Measurements from ENCODE around the gene DRG2.

DRG2 gene

DNA sequence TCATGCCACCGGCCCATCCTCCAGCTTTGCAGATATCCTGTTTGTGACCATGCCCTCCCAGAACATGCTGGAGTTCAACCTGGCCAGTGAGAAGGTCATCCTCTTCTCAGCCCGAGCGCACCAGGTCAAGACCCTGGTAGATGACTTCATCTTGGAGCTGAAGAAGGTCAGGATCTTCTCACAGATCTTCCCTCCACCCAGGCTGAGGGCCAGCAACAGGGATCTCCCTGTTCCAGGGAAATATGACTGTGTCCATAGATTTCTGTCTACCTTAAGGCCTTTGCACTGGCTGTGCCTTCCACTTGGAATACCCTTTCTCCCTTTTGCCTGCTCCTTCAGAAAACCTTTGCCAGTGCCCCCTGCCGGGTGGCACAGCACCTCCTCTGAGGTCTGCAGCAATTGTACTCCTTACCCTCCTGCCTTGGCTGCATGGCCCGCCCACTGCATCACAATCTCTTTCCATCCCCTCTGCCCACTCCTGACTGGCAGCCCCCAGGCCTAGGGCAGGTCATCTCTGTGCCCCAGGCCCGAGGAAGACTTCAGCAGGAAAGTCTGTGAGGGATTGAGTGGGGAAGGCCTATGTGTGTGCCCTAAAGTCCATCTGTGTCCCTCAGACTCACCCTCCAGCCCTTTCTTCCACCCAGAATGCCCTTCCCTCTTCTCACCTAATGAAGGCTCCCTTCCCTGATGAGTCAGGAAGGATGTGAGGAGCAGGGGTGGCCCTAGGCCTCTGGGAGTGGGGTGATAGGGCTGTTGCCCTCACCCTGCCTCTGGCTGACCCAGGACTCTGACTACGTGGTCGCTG is 68.6 kb downstream of the DRG2 start:
- no peak overlapping the region for H3K14ac ChIP-seq (ENCODE audit: low read length)
- H4K91ac ChIP-seq (ENCODE audit: low read depth, low read length, poor library complexity) = peak overlapping the region; percentile 54
- WGBS, 2 donors (ENCODE audit: extremely low coverage in 2 of 2, insufficient read length in 2 of 2, insufficient replicate concordance in 1 of 2) = no CpG with 5 or more reads among the region's 8 CpGs
- DNase-seq (ENCODE audit: low spot score) = no peak
- H3K4me3 ChIP-seq (ENCODE audit: low read length in 2 of 2) = no peak overlapping the region
- H3K23ac ChIP-seq (ENCODE audit: low read depth, low read length, poor library complexity) = no peak overlapping the region
- H3K4ac ChIP-seq (ENCODE audit: low read length) = no peak overlapping the region
- H3K9me3 ChIP-seq (replicated peaks in 1 of 2; ENCODE audit: control insufficient read depth in 2 of 2, insufficient read depth in 1 of 2, low read depth in 1 of 2, low read length in 2 of 2) = no peaks in the 10 kb centered on the region
- H3K4me1 ChIP-seq (ENCODE audit: control insufficient read depth in 2 of 2, insufficient read depth in 1 of 2, low read depth in 1 of 2, low read length in 2 of 2) = peaks cover 9 to 16% of the 10 kb centered on the region in 2 donors
- H4K8ac ChIP-seq (ENCODE audit: low read depth, low read length) = peak overlapping the region; percentile 92
- peak overlapping the region; percentile 79 for H2AK5ac ChIP-seq (ENCODE audit: low read depth, low read length)
- H3K4me2 ChIP-seq (ENCODE audit: insufficient read depth, low read length, poor library complexity, severe bottlenecking) = no peak overlapping the region
- peak overlapping the region; percentile 55 for H2BK5ac ChIP-seq (ENCODE audit: low read length)
- peak overlapping the region; percentile 81 for H3K18ac ChIP-seq (ENCODE audit: low read length)
- H2BK120ac ChIP-seq (ENCODE audit: low read depth, low read length) = no peak overlapping the region
- H2BK12ac ChIP-seq (ENCODE audit: low read length) = peak overlapping the region; percentile 46
- H3K36me3 ChIP-seq (replicated peaks in 1 of 2; ENCODE audit: control insufficient read depth in 2 of 2, insufficient read depth in 2 of 2, low read length in 2 of 2) = no peaks in the 10 kb centered on the region
- H3K27ac ChIP-seq (replicated peaks; ENCODE audit: low read length) = no peak overlapping the region
- H2AFZ ChIP-seq (ENCODE audit: low read length) = no peak overlapping the region
- peaks cover 0 to 16% (median 2%) of the 10 kb centered on the region in 3 experiments for H3K27me3 ChIP-seq (ENCODE audit: control insufficient read depth in 3 of 3, insufficient read depth in 3 of 3, low read depth in 1 of 3, low read length in 3 of 3)
- H3K79me1 ChIP-seq (ENCODE audit: low read depth, low read length) = peaks cover 2% of the 10 kb centered on the region
- H2BK15ac ChIP-seq (ENCODE audit: low read length) = peak overlapping the region; percentile 82
- H3K9ac ChIP-seq (ENCODE audit: low read depth, low read length, poor library complexity) = no peak overlapping the region

DNA sequence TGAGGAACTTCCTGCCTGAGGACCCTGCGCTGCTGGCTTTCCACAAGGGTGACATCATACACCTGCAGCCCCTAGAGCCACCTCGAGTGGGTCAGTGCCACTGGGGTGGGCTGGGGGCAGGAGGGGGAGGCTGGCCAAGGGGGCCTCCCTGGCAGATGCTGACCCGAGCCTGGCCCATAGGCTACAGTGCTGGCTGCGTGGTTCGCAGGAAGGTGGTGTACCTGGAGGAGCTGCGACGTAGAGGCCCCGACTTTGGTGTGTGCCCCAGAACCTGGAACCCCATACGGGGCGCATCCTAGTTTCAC is 69.2 kb downstream of the DRG2 start:
- WGBS, 2 donors (ENCODE audit: extremely low coverage in 2 of 2, insufficient read length in 2 of 2, insufficient replicate concordance in 1 of 2) = no CpG with 5 or more reads among the region's 10 CpGs
- no peaks in the 10 kb centered on the region for H3K36me3 ChIP-seq (replicated peaks in 1 of 2; ENCODE audit: control insufficient read depth in 2 of 2, insufficient read depth in 2 of 2, low read length in 2 of 2)

More for the DNA sequence above, 69.2 kb downstream of the DRG2 start:
- H4K91ac ChIP-seq (ENCODE audit: low read depth, low read length, poor library complexity) = no peak overlapping the region
- no peak overlapping the region for H2AFZ ChIP-seq (ENCODE audit: low read length)
- H3K9me3 ChIP-seq (replicated peaks in 1 of 2; ENCODE audit: control insufficient read depth in 2 of 2, insufficient read depth in 1 of 2, low read depth in 1 of 2, low read length in 2 of 2) = no peaks in the 10 kb centered on the region
- no peak overlapping the region for H2BK5ac ChIP-seq (ENCODE audit: low read length)
- H2BK15ac ChIP-seq (ENCODE audit: low read length) = peak overlapping the region; percentile 82
- H3K4ac ChIP-seq (ENCODE audit: low read length) = peak overlapping the region; percentile 0
- H3K27ac ChIP-seq (replicated peaks; ENCODE audit: low read length) = no peak overlapping the region
- peaks cover 2% of the 10 kb centered on the region for H3K79me1 ChIP-seq (ENCODE audit: low read depth, low read length)
- peaks cover 14 to 19% of the 10 kb centered on the region in 2 donors for H3K4me1 ChIP-seq (ENCODE audit: control insufficient read depth in 2 of 2, insufficient read depth in 1 of 2, low read depth in 1 of 2, low read length in 2 of 2)
- no peak overlapping the region for H3K4me2 ChIP-seq (ENCODE audit: insufficient read depth, low read length, poor library complexity, severe bottlenecking)
- no peak for DNase-seq (ENCODE audit: low spot score)
- no peak overlapping the region for H3K14ac ChIP-seq (ENCODE audit: low read length)
- H3K4me3 ChIP-seq (ENCODE audit: low read length in 2 of 2) = no peak overlapping the region
- H2BK12ac ChIP-seq (ENCODE audit: low read length) = peak overlapping the region; percentile 60
- H3K23ac ChIP-seq (ENCODE audit: low read depth, low read length, poor library complexity) = no peak overlapping the region
- no peak overlapping the region for H4K8ac ChIP-seq (ENCODE audit: low read depth, low read length)
- H2BK120ac ChIP-seq (ENCODE audit: low read depth, low read length) = no peak overlapping the region
- H3K27me3 ChIP-seq (ENCODE audit: control insufficient read depth in 3 of 3, insufficient read depth in 3 of 3, low read depth in 1 of 3, low read length in 3 of 3) = peaks cover 0 to 16% (median 2%) of the 10 kb centered on the region in 3 experiments
- H3K9ac ChIP-seq (ENCODE audit: low read depth, low read length, poor library complexity) = no peak overlapping the region
- peak overlapping the region; percentile 79 for H2AK5ac ChIP-seq (ENCODE audit: low read depth, low read length)
- H3K18ac ChIP-seq (ENCODE audit: low read length) = no peak overlapping the region

Measured in neuronal stem cell (in vitro differentiated cells).